Glomerular visceral epithelial cell (primary cell): ENCODE measurements around the gene TUB.

Experiments used
- DNase-seq: peaks from one replicate; pipeline ENCODE4 v3.0.0-alpha.2; 2016; ENCODE audit errors: extremely low spot score

The TUB gene

GRCh38 chr11:8067929-8068575, 13.0 kb upstream of the TUB start:
- DNase-seq: no peak

- DNase-seq: peak; percentile 88
These were observed 12.3 kb upstream of the TUB start for GRCh38 chr11:8068605-8069221.

GRCh38 chr11:8069771-8070170, 11.2 kb upstream of the TUB start:
- no peak for DNase-seq

GRCh38 chr11:8070417-8071115, 10.4 kb upstream of the TUB start:
- DNase-seq: peak; percentile 40

- DNase-seq: no peak
These were observed 9.1 kb upstream of the TUB start for GRCh38 chr11:8071616-8072581.

- no peak for DNase-seq
These were observed 5.8 kb upstream of the TUB start for GRCh38 chr11:8075119-8075726.

GRCh38 chr11:8079111-8079675, 1.8 kb upstream of the TUB start:
- DNase-seq: no peak

- no peak for DNase-seq
These were observed 841 bp upstream of the TUB start for GRCh38 chr11:8080069-8080670.

GRCh38 chr11:8081591-8082250, 710 bp downstream of the TUB start:
- DNase-seq: no peak

GRCh38 chr11:8082391-8083087, 1.5 kb downstream of the TUB start:
- DNase-seq: no peak

GRCh38 chr11:8083088-8083395, 2.0 kb downstream of the TUB start:
- DNase-seq: no peak

- DNase-seq: no peak
These were observed 2.9 kb downstream of the TUB start for GRCh38 chr11:8083871-8084281.

- DNase-seq: no peak
These were observed 3.3 kb downstream of the TUB start for GRCh38 chr11:8084352-8084751.

- DNase-seq: no peak
These were observed 4.1 kb downstream of the TUB start for GRCh38 chr11:8085011-8085645.

- DNase-seq: no peak
These were observed 5.0 kb downstream of the TUB start for GRCh38 chr11:8086001-8086479.

- DNase-seq: no peak
These were observed 5.6 kb downstream of the TUB start for GRCh38 chr11:8086571-8086970.

GRCh38 chr11:8087185-8087584, 6.2 kb downstream of the TUB start:
- DNase-seq: no peak

GRCh38 chr11:8087756-8088155, 6.7 kb downstream of the TUB start:
- DNase-seq: no peak
